Measurements from ENCODE around the gene SLC5A8.

The SLC5A8 gene, protein sequence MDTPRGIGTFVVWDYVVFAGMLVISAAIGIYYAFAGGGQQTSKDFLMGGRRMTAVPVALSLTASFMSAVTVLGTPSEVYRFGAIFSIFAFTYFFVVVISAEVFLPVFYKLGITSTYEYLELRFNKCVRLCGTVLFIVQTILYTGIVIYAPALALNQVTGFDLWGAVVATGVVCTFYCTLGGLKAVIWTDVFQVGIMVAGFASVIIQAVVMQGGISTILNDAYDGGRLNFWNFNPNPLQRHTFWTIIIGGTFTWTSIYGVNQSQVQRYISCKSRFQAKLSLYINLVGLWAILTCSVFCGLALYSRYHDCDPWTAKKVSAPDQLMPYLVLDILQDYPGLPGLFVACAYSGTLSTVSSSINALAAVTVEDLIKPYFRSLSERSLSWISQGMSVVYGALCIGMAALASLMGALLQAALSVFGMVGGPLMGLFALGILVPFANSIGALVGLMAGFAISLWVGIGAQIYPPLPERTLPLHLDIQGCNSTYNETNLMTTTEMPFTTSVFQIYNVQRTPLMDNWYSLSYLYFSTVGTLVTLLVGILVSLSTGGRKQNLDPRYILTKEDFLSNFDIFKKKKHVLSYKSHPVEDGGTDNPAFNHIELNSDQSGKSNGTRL

DNA sequence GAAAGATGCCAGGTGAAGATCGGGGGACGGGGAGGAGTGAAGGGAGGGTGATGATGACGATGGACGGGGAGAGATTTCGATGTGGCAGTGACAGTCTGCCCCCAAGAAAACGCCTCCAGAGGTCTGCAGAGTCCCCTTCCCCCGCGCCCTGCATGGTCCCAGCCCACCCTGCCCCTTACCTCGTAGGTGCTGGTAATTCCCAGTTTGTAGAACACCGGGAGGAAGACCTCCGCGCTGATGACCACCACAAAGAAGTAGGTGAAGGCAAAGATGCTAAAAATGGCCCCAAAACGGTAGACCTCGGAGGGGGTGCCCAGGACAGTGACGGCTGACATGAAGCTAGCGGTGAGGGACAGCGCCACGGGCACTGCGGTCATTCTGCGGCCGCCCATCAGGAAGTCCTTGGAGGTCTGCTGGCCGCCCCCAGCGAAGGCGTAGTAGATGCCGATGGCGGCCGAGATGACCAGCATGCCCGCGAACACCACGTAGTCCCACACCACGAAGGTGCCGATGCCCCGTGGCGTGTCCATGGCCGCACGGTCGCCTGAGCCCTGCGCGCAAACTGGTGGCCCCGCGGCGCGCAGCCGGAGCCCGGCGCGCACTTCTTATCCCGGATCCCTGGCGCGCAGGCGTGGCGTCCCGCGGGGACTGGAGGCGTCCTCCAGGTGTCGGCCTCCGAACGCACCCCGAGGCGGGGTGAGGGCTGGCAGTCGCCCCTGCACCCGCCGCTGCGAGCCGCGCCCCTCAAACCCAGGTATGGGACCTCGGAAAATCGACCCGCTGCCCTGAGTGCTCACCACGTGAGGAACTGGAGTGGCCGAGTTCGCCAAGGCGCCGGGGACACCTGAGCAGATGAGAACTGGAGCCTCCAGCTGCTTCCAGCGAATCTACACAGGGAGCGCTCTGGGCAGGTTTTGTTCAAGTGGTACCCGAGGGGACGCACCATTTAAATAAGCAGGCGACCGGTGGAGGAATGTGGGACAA, at the start of gene SLC5A8:
Gene SLC5A8 (minus strand): TSS at position 920 of the 984 bp plus-strand sequence. CDS start 390 bp downstream, at position 530.
- no peaks in the 10 kb centered on the region for H3K9me3 Mint-ChIP-seq
- H3K36me3 Mint-ChIP-seq (ENCODE audit: low read depth) = no peaks in the 10 kb centered on the region
- H3K27me3 Mint-ChIP-seq = peaks cover 36% of the 10 kb centered on the region
- DNase-seq (no peak), ATAC-seq (no peak)
- H3K4me3 Mint-ChIP-seq = no peak within 1 kb of the TSS
- no peak within 1 kb of the TSS for H3K27ac Mint-ChIP-seq
- no peaks in the 10 kb centered on the region for H3K4me1 Mint-ChIP-seq

DNA sequence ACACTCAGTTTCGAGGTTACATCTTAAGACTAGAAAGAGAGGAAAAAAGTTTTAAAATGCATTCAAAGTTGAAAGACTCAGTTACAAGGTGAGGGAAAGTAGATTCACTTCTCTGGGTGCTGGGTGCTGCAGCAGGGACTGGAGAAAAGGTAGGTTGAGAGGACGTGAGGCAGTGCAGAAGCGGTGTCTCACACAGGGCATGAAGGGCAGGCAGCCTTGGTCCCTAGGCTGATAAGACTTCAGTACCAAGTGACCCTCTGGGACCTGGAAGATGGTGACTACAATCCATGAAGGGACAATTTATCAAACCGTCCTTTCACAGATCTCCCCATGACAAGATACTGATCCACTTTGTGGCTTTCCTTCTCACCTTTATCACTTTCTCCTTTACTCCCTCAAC, 47.3 kb upstream of the SLC5A8 start:
- Mint-ChIP-seq H3K36me3 (ENCODE audit: low read depth) (no peaks in the 10 kb centered on the region), H3K4me3 (no peak overlapping the region), H3K9me3 (no peaks in the 10 kb centered on the region), H3K4me1 (no peaks in the 10 kb centered on the region), H3K27me3 (no peaks in the 10 kb centered on the region), H3K27ac (no peak overlapping the region)
- ATAC-seq (no peak), DNase-seq (no peak)

- Mint-ChIP-seq H3K27me3 (no peaks in the 10 kb centered on the region), H3K36me3 (ENCODE audit: low read depth) (no peaks in the 10 kb centered on the region), H3K27ac (no peak overlapping the region), H3K4me3 (no peak overlapping the region), H3K4me1 (no peaks in the 10 kb centered on the region), H3K9me3 (no peaks in the 10 kb centered on the region)
- no peak for DNase-seq
- ATAC-seq = no peak
Observed at GRCh38 chr12:101256266-101256665, 46.2 kb upstream of the SLC5A8 start.

DNA sequence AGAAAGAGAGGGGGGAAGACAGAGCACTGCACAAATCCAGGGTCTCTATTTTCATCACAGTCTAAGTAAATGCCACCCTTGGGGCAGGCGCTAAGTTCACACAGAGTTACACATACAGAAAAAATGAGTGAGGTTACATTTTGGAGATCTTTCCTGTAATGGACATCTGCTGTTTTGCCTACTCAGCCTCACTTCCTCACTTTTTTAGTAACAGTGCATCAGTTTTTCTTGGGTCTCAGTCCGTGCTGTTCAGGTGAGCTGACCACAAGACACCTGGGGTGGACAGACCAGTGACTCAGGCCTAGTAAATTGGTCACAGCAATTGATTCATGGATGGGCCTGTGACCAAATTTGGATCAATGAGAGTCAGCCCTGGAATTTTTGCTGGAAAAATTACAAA, 33.6 kb upstream of the SLC5A8 start:
- H3K9me3 Mint-ChIP-seq = no peaks in the 10 kb centered on the region
- no peak overlapping the region for H3K4me3 Mint-ChIP-seq
- no peak for DNase-seq
- H3K27me3 Mint-ChIP-seq = peaks cover 2% of the 10 kb centered on the region
- H3K4me1 Mint-ChIP-seq = no peaks in the 10 kb centered on the region
- no peak overlapping the region for H3K27ac Mint-ChIP-seq
- H3K36me3 Mint-ChIP-seq (ENCODE audit: low read depth) = no peaks in the 10 kb centered on the region
- ATAC-seq = no peak

DNA sequence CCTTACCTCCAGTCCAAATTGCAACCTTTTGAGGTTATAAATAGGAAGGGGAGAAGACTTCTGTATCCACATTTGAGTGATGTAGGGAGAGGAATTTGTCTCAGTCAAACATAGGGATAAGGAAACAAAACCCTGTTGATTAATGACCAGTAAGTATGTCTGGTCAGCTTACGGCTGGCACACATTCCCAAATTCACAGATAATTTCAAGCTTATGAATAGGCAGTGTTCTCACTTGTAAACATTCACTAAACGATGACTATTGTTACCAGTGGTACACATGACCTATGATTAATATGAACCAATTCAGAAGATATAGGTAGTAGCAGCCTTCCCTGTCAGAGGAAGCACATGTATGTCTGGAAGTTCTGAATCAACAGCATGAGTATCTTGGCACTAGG, 33.0 kb upstream of the SLC5A8 start:
- ATAC-seq = no peak
- H3K36me3 Mint-ChIP-seq (ENCODE audit: low read depth) = no peaks in the 10 kb centered on the region
- no peak overlapping the region for H3K4me3 Mint-ChIP-seq
- no peak overlapping the region for H3K27ac Mint-ChIP-seq
- peaks cover 2% of the 10 kb centered on the region for H3K27me3 Mint-ChIP-seq
- no peaks in the 10 kb centered on the region for H3K4me1 Mint-ChIP-seq
- H3K9me3 Mint-ChIP-seq = no peaks in the 10 kb centered on the region
- no peak for DNase-seq

DNA sequence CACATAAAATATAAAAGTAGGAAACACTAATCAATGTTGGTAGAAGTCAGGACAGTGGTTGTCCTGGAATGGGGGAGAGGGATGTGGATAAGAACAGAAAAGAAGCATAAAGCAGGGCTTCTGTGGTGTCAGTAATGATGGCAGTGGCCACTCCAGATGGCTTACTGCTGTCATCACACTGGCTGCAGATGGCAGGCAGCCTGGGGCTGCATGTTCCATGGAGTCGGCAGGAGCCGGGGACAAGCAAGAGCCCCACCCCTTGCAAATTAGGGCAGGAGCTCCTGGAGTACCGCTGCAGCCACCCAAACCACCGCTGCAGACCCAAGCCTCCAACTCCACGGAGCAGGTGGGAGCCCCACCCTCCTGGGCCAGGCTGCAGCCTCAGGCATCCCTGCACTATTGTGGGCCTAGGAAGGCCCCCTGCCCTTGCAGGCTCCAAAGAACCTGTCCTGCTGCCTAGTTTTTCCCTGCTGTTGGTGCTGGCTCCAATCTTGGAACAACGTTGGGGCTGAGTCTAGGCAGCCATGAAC, 28.8 kb upstream of the SLC5A8 start:
- Mint-ChIP-seq H3K27ac (no peak overlapping the region), H3K4me1 (no peaks in the 10 kb centered on the region), H3K4me3 (no peak overlapping the region), H3K27me3 (no peaks in the 10 kb centered on the region), H3K36me3 (ENCODE audit: low read depth) (no peaks in the 10 kb centered on the region), H3K9me3 (no peaks in the 10 kb centered on the region)
- no peak for ATAC-seq
- no peak for DNase-seq

DNA sequence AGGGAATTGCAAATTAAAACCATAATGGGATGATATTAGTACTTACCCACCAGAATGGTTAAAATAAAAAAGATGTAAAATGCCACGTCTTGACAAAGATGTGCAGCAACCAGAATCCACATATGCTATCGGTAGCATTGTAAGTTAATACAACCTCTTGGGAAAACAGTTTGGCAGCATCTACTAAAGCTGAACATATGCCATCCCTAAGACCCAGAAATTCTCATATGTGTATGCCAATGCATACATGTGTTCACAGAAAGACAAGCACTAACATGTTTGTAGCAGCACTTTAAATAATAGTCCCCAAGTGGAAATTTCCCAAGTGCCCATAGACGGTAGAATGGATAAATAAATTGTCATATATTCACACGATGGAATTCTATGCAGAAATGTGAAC, 28.3 kb upstream of the SLC5A8 start:
- Mint-ChIP-seq H3K9me3 (no peaks in the 10 kb centered on the region), H3K4me3 (no peak overlapping the region), H3K27me3 (peaks cover under 1% of the 10 kb centered on the region), H3K4me1 (no peaks in the 10 kb centered on the region), H3K36me3 (ENCODE audit: low read depth) (no peaks in the 10 kb centered on the region), H3K27ac (no peak overlapping the region)
- no peak for DNase-seq
- ATAC-seq = no peak

DNA sequence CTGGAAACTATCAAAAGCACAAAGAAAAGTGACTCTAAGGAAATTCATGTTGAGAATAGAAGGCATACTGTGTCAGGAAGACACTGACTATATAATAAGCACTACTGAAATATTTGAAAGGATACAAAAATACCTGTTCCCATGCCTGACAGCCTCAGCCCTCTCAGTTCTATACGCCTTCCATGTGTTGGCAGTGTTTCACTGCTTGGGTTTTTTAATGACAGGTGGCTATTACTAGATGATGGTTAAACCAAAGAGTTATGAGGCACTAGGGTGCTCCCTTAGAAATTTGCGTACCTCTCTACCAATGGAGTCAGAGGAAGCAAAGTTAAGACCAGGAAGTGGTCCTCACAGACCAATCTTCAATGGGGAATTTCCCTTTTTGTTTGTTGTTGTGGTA, 25.6 kb upstream of the SLC5A8 start:
- H3K4me1 Mint-ChIP-seq = no peaks in the 10 kb centered on the region
- H3K9me3 Mint-ChIP-seq = no peaks in the 10 kb centered on the region
- no peaks in the 10 kb centered on the region for H3K36me3 Mint-ChIP-seq (ENCODE audit: low read depth)
- ATAC-seq (no peak), DNase-seq (no peak)
- no peak overlapping the region for H3K4me3 Mint-ChIP-seq
- H3K27me3 Mint-ChIP-seq = peaks cover 3% of the 10 kb centered on the region
- H3K27ac Mint-ChIP-seq = no peak overlapping the region

DNA sequence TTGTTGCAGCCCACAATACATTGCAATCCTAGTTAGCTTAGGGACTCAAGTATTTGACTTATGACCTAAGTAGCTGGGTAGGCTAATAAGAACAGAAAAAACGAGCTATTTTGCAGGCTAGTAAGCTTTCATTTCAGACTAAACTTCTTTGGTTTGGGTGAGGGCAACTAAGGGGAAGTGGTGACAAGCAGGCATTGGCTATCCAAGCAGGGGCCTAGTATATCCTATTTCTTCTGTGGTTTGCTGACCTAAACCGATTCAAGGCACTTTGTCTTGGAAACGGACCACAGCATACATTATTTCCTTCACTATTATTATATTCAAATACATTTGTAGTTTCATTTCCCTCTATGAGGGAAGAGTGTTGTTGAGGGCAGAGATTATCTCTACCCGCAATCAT, 21.6 kb upstream of the SLC5A8 start:
- no peaks in the 10 kb centered on the region for H3K4me1 Mint-ChIP-seq
- H3K27me3 Mint-ChIP-seq = peaks cover 3% of the 10 kb centered on the region
- H3K36me3 Mint-ChIP-seq (ENCODE audit: low read depth) = no peaks in the 10 kb centered on the region
- H3K4me3 Mint-ChIP-seq = no peak overlapping the region
- DNase-seq (no peak), ATAC-seq (no peak)
- H3K9me3 Mint-ChIP-seq = no peaks in the 10 kb centered on the region
- no peak overlapping the region for H3K27ac Mint-ChIP-seq

DNA sequence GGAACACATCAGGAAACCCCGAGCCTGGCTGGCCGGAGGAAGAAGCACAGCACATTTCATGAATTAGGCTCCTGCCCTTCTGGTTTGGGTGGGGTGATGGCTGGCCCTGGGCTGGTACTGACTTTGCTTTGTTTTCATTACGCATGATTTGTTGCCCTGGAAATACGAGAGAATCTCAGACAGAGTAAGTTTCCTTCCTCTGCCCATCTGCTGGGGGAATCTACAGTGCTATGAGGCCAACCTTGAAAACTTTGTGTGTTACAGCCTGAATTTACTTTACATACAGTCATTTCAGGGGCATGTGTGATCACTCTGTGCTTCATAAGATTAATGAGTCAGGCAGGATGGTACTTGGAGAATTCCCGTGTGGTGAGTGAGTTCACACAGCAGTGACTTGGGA, 20.5 kb upstream of the SLC5A8 start:
- no peaks in the 10 kb centered on the region for H3K9me3 Mint-ChIP-seq
- no peaks in the 10 kb centered on the region for H3K36me3 Mint-ChIP-seq (ENCODE audit: low read depth)
- H3K4me1 Mint-ChIP-seq = no peaks in the 10 kb centered on the region
- H3K4me3 Mint-ChIP-seq = no peak overlapping the region
- H3K27me3 Mint-ChIP-seq = peaks cover 3% of the 10 kb centered on the region
- DNase-seq (no peak), ATAC-seq (no peak)
- H3K27ac Mint-ChIP-seq = no peak overlapping the region

GRCh38 chr12:101229841-101230241, 19.8 kb upstream of the SLC5A8 start:
- no peaks in the 10 kb centered on the region for H3K9me3 Mint-ChIP-seq
- ATAC-seq (no peak), DNase-seq (no peak)
- no peaks in the 10 kb centered on the region for H3K36me3 Mint-ChIP-seq (ENCODE audit: low read depth)
- no peak overlapping the region for H3K27ac Mint-ChIP-seq
- peaks cover 3% of the 10 kb centered on the region for H3K27me3 Mint-ChIP-seq
- no peaks in the 10 kb centered on the region for H3K4me1 Mint-ChIP-seq
- H3K4me3 Mint-ChIP-seq = no peak overlapping the region

- DNase-seq (no peak), ATAC-seq (no peak)
- no peaks in the 10 kb centered on the region for H3K36me3 Mint-ChIP-seq (ENCODE audit: low read depth)
- H3K9me3 Mint-ChIP-seq = no peaks in the 10 kb centered on the region
- H3K27me3 Mint-ChIP-seq = peaks cover 8% of the 10 kb centered on the region
- no peaks in the 10 kb centered on the region for H3K4me1 Mint-ChIP-seq
- H3K27ac Mint-ChIP-seq = no peak overlapping the region
- no peak overlapping the region for H3K4me3 Mint-ChIP-seq
Observed at GRCh38 chr12:101221301-101221700, 11.3 kb upstream of the SLC5A8 start.

- peaks cover 12% of the 10 kb centered on the region for H3K9me3 Mint-ChIP-seq
- no peak overlapping the region for H3K4me3 Mint-ChIP-seq
- H3K36me3 Mint-ChIP-seq (ENCODE audit: low read depth) = no peaks in the 10 kb centered on the region
- ATAC-seq (no peak), DNase-seq (no peak)
- no peak overlapping the region for H3K27ac Mint-ChIP-seq
- peaks cover 10% of the 10 kb centered on the region for H3K27me3 Mint-ChIP-seq
- H3K4me1 Mint-ChIP-seq = no peaks in the 10 kb centered on the region
Observed at GRCh38 chr12:101216810-101217209, 6.8 kb upstream of the SLC5A8 start.

DNA sequence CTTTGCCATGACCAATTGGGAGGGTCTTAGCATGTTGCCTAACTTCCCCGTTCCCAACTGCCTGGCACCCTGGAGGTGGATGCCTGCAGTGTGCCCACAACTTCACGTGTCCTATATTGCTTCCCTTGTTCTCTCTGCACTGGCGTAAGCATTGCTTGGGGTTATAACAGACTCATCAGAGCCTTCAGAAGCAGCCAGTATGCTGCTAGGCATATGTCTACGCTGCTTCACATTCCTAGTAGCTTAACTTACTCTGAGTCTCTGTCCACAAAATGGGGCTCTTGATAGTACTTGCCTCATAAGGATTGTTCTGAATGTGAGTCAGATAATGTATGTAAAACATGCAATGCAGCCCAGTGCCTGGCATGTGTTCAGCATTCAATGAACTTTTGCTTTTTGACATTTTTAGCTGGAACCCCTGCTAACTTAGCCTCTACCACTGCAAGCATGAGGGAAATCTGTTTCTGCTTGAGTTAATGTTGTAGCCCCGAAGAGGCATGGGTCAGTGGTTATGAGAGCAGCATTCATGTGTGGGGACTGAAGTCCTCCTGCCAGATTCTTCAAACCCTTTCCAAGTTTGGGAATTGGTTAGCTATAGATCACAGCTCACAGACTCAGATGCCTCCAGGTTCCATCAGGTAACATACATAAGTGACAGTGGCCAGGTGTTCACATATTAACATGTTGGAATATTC, 2.8 kb downstream of the SLC5A8 start:
- no peak overlapping the region for H3K4me3 Mint-ChIP-seq
- no peaks in the 10 kb centered on the region for H3K9me3 Mint-ChIP-seq
- no peaks in the 10 kb centered on the region for H3K36me3 Mint-ChIP-seq (ENCODE audit: low read depth)
- ATAC-seq = no peak
- no peak overlapping the region for H3K27ac Mint-ChIP-seq
- no peaks in the 10 kb centered on the region for H3K4me1 Mint-ChIP-seq
- no peak for DNase-seq
- peaks cover 33% of the 10 kb centered on the region for H3K27me3 Mint-ChIP-seq
